ENCODE results near the gene EPHX1. TPM values are rescaled to one million over a fixed set of nuclear protein-coding genes. Genes with fewer than 3 reads are reported as not detected.
"Not testable (repeated sequence)": the region's sequence is repeated elsewhere in the genome, so short reads cannot be mapped to it uniquely, and the experiment has no call there.

The EPHX1 gene
- total and polyA plus RNA-seq, 2 of the 8 experiments (the other 6 are each of a cell fraction or from before 2014, with no cell fraction given), result 45.3 to 79.1 TPM

DNA sequence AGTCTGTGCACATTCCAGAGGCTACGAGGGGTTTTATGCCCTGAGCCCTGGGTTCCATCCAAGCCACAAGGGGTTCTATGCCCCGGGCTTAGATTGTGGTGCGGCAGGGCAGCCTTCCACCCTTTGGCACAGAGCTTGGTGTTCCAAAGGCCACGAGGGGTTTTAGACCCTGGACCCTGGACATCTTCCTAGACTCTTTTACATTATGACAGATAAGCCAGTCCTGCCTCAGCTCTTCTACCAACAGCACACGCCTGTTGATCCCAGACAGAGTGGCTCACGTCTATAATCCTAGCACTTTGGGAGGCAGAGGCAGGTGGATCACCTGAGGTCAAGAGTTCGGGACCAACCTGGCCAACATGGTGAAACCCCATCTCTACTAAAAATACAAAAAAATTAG lies 8.8 kb upstream of the EPHX1 start:
- not testable (repeated sequence) for H3K4me3 ChIP-seq (ENCODE audit: extremely low read depth in 1 of 4, insufficient read depth in 2 of 4, low read depth in 3 of 4, low read length in 4 of 4); H4K8ac ChIP-seq (ENCODE audit: extremely low read depth, insufficient read depth, low read length)
- CTCF ChIA-PET (ENCODE audit: partially characterized antibody), result interaction anchor here (1.0 to 2.0 kb wide), 3 partner anchors 11 to 76 kb away, joined by 4 to 8 read pairs (median 4); no protein-coding TSS in a partner anchor

More for the DNA sequence above, 8.8 kb upstream of the EPHX1 start:
- H3K56ac ChIP-seq (replicated peaks; ENCODE audit: insufficient read length, low read depth, low read length); FAIRE-seq; H2BK12ac ChIP-seq (ENCODE audit: low read depth, low read length); H3K4me2 ChIP-seq (ENCODE audit: insufficient read depth in 1 of 2, low read depth in 2 of 2, low read length in 2 of 2); H3K36me3 ChIP-seq (ENCODE audit: control insufficient read depth in 2 of 4, insufficient read depth in 4 of 4, low read length in 3 of 4); H2BK5ac ChIP-seq (ENCODE audit: low read depth, low read length); H2BK20ac ChIP-seq (ENCODE audit: low read length); H3K14ac ChIP-seq (ENCODE audit: insufficient read length); H3K9me3 ChIP-seq (ENCODE audit: insufficient read depth in 2 of 2, low read depth in 1 of 2, low read length in 1 of 2); H3K9ac ChIP-seq (replicated peaks in 1 of 4; ENCODE audit: extremely low read depth in 1 of 4, low read depth in 3 of 4, low read length in 3 of 4); H2BK120ac ChIP-seq (replicated peaks; ENCODE audit: low read depth, low read length); H3K18ac ChIP-seq (ENCODE audit: extremely low read depth, low read length); DNase-seq (ENCODE audit: low read depth in 1 of 2, low spot score in 2 of 2); H3K23ac ChIP-seq (ENCODE audit: insufficient read length); H3K79me1 ChIP-seq (ENCODE audit: low read depth, low read length); H4K20me1 ChIP-seq (replicated peaks in 1 of 2; ENCODE audit: control insufficient read depth in 1 of 2, insufficient read depth in 2 of 2, low read length in 2 of 2); H3K4ac ChIP-seq (replicated peaks; ENCODE audit: insufficient read length, low read depth, low read length); H2AK5ac ChIP-seq (ENCODE audit: low read depth, low read length); H2AFZ ChIP-seq (ENCODE audit: low read length); H3K4me1 ChIP-seq (replicated peaks in 1 of 4; ENCODE audit: control insufficient read depth in 3 of 4, insufficient read depth in 4 of 4, low read length in 3 of 4); H3K27ac ChIP-seq (ENCODE audit: low read depth, low read length); H4K5ac ChIP-seq (ENCODE audit: insufficient read length, low read depth, low read length); H3K79me2 ChIP-seq (ENCODE audit: control insufficient read depth in 1 of 2, insufficient read depth in 2 of 2, low read length in 2 of 2); H3K23me2 ChIP-seq (ENCODE audit: low read depth, low read length); H4K91ac ChIP-seq (replicated peaks; ENCODE audit: insufficient read length, low read length); H3K27me3 ChIP-seq (replicated peaks in 1 of 4; ENCODE audit: control insufficient read depth in 3 of 4, extremely low read depth in 1 of 4, insufficient read depth in 3 of 4, low read length in 3 of 4); H2BK15ac ChIP-seq (ENCODE audit: low read length): not testable (repeated sequence)
- WGBS, 2 experiments (ENCODE audit: extremely low coverage in 1 of 2, insufficient coverage in 1 of 2, insufficient read length in 1 of 2, insufficient replicate concordance in 2 of 2, low coverage in 1 of 2, low lambda C conversion rate in 2 of 2, missing lambda C conversion rate in 1 of 2), result 89% methylated on average over 7 of the region's 7 CpGs; no CpG with 5 or more reads in 1 of the 2 experiments
- POLR2A ChIA-PET (ENCODE audit: partially characterized antibody), result interaction anchor here (0.7 to 5.1 kb wide), 2 partner anchors 11 to 199 kb away, joined by 3 to 34 read pairs; no protein-coding TSS in a partner anchor
